ENCODE data around the gene ANKS3.

DNA sequence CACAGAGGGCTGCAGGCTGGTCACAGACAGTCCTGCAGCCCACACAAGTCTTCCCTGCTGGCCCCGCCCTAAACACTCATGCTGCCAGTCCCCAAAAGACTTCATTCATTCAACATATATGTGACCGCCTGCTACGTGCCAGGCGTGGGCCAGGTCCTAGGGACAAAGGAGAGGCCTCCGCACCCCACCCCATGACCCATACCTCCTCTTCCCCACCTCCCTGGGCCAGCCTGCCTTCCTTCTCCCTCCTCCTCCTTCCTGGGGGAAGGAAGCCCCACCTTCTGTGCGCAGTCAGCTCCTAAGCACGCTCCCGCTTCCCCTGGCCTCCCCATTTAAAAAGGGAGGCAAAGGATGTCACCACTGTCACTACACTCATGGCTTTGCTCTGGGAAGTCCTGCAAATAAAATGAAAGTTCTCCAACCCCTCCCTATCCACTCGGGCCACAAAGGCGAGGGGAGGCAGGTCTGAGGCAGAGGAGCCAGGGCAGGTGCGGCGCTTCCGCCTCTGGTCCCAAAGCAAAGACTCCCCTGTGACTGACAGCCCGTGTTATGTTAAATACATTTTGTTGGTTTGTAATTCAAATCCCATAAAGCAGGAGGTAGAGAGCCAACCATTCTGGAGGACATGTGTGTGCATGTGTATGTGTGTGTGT is 9.3 kb upstream of the ANKS3 start:
- TF ChIP-seq, protein P1, sequence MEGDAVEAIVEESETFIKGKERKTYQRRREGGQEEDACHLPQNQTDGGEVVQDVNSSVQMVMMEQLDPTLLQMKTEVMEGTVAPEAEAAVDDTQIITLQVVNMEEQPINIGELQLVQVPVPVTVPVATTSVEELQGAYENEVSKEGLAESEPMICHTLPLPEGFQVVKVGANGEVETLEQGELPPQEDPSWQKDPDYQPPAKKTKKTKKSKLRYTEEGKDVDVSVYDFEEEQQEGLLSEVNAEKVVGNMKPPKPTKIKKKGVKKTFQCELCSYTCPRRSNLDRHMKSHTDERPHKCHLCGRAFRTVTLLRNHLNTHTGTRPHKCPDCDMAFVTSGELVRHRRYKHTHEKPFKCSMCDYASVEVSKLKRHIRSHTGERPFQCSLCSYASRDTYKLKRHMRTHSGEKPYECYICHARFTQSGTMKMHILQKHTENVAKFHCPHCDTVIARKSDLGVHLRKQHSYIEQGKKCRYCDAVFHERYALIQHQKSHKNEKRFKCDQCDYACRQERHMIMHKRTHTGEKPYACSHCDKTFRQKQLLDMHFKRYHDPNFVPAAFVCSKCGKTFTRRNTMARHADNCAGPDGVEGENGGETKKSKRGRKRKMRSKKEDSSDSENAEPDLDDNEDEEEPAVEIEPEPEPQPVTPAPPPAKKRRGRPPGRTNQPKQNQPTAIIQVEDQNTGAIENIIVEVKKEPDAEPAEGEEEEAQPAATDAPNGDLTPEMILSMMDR (IDR thresholded peaks at IDR 0.05), result no peak
- no peak for TF ChIP-seq EZH2 (IDR thresholded peaks at IDR 0.05; ENCODE audit: borderline replicate concordance, insufficient read depth, low read depth, low read length, poor library complexity, severe bottlenecking)
